AG08396 (cell line): ENCODE results near the gene SLC7A7.
A peak's percentile ranks its signal among the peaks of the same experiment; 100 is the strongest.
"Not testable (repeated sequence)": the region's sequence is repeated elsewhere in the genome, so short reads cannot be mapped to it uniquely, and the experiment has no call there.

Source experiments
- DNase-seq: peaks from one replicate; pipeline ENCODE4 v3.0.0; 2012; ENCODE audit warnings: low spot score, mixed read lengths

Gene SLC7A7

GRCh38 chr14:22752422-22752821 lies 62.8 kb downstream of the SLC7A7 start:
- DNase-seq = no peak

- no peak for DNase-seq
Observed at GRCh38 chr14:22748631-22749068, 66.6 kb downstream of the SLC7A7 start.

- DNase-seq = no peak
Observed at GRCh38 chr14:22748206-22748605, 67.0 kb downstream of the SLC7A7 start.

GRCh38 chr14:22747769-22748168 lies 67.5 kb downstream of the SLC7A7 start:
- no peak for DNase-seq

GRCh38 chr14:22740020-22740419 lies 75.2 kb downstream of the SLC7A7 start:
- no peak for DNase-seq

GRCh38 chr14:22739423-22739822 lies 75.8 kb downstream of the SLC7A7 start:
- no peak for DNase-seq

GRCh38 chr14:22737052-22737451 lies 78.2 kb downstream of the SLC7A7 start:
- peak; percentile 8 for DNase-seq

- DNase-seq = not testable (repeated sequence)
Observed at GRCh38 chr14:22736384-22736783, 78.9 kb downstream of the SLC7A7 start.

- no peak for DNase-seq
Observed at GRCh38 chr14:22735096-22735495, 80.1 kb downstream of the SLC7A7 start.

- no peak for DNase-seq
Observed at GRCh38 chr14:22733829-22734228, 81.4 kb downstream of the SLC7A7 start.

- DNase-seq = not testable (repeated sequence)
Observed at GRCh38 chr14:22732062-22732461, 83.2 kb downstream of the SLC7A7 start.

- DNase-seq = no peak
Observed at GRCh38 chr14:22726012-22726411, 89.2 kb downstream of the SLC7A7 start.

- DNase-seq = not testable (repeated sequence)
Observed at GRCh38 chr14:22725374-22725773, 89.9 kb downstream of the SLC7A7 start.

- not testable (repeated sequence) for DNase-seq
Observed at GRCh38 chr14:22724847-22725246, 90.4 kb downstream of the SLC7A7 start.

- DNase-seq = no peak
Observed at GRCh38 chr14:22723815-22724214, 91.4 kb downstream of the SLC7A7 start.
